Smooth muscle cell of the brain vasculature (primary cell): ENCODE results near the gene TECR.
"Not testable (repeated sequence)": the region's sequence is repeated elsewhere in the genome, so short reads cannot be mapped to it uniquely, and the experiment has no call there.

ENCODE experiments used
- DNase-seq: peaks from one replicate; pipeline ENCODE4 v3.0.0-alpha.2; 2012; ENCODE audit warnings: low read depth, low spot score

The TECR gene

GRCh38 chr19:14584372-14584771, 55.0 kb downstream of the TECR start:
- DNase-seq = not testable (repeated sequence)

- DNase-seq = not testable (repeated sequence)
These were observed 55.8 kb downstream of the TECR start for GRCh38 chr19:14585187-14585586.

GRCh38 chr19:14589433-14589832, 60.0 kb downstream of the TECR start:
- not testable (repeated sequence) for DNase-seq

GRCh38 chr19:14595558-14595957, 66.2 kb downstream of the TECR start:
- no peak for DNase-seq

GRCh38 chr19:14599548-14600147, 70.3 kb downstream of the TECR start:
- no peak for DNase-seq

GRCh38 chr19:14603990-14604387, 74.6 kb downstream of the TECR start:
- DNase-seq = no peak

GRCh38 chr19:14606627-14607026, 77.2 kb downstream of the TECR start:
- no peak for DNase-seq

DNA sequence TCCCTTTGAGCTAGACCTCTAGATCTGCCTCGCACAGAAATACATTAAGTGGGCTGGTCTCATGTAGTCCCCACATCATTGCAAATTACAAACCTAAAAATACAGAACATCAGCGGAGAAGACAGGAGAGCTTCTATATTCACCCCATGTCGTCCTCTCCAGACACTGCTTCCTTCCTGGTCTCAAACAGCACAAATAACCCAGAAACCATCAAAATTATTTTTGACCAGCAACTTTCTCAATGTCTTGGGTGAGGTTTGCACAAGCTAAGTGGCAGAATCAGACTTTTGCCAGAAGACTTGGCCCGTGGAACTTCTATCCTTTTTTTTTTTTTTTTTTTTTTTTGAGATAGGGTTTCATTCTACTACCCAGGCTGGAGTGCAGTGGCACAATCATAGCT, 81.7 kb downstream of the TECR start:
- no peak for DNase-seq

- DNase-seq = not testable (repeated sequence)
These were observed 82.8 kb downstream of the TECR start for GRCh38 chr19:14612242-14612641.

GRCh38 chr19:14612657-14613056, 83.3 kb downstream of the TECR start:
- no peak for DNase-seq

DNA sequence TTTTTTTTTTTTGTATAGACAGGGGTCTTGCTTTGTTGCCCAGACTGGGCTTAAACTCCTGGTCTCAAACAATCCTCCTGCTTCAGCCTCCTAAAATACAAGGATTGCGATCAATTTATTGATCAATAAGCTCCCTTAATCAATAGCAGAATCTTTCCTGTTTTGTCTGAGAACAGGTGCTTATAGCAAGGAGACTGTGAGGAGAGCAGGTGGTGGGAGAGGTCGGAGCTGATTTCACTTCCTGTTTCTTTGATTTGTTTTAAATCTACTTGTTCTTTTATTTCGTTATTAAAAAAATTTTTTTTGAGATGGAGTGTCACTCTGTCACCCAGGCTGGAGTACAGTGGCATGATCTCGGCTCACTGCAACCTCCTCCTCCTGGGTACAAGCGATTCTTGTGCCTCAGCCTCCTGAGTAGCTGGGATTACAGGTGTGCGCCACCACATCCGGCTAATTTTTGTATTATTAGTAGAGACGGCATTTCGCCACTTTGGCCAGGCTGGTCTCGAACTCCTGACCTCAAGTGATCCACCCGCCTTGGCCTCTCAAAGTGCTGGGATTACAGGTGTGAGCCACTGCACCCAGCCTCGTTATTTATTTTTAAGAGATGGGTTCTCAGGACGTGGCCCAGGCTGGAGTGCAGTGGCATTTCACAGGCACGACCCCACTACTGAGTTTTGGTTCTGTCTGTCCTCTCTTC, 84.2 kb downstream of the TECR start:
- not testable (repeated sequence) for DNase-seq

GRCh38 chr19:14614099-14614412, 84.7 kb downstream of the TECR start:
- no peak for DNase-seq
